Thoracic aorta (tissue), 2 donors: Measurements from ENCODE around the gene SMNDC1. TPM values are rescaled to one million over a fixed set of nuclear protein-coding genes. Genes with fewer than 3 reads are reported as not detected.

Experiments
- ATAC-seq: fragments of 150-250 bp; one replicate; pipeline ENCODE4 v1.8.0; 2017; ENCODE audit warnings: low read depth; ENCODE audit not compliant: insufficient number of reproducible peaks, low FRiP score
- DNase-seq: peaks from one replicate; pipeline ENCODE4 v3.0.0-alpha.2; 2020; ENCODE audit warnings: low spot score
- H3K27ac ChIP-seq, 2 donors: fragments of 200-600 bp; sonication (generic); 1 replicate in 1 of 2; 2 replicates in 1 of 2; pipeline ENCODE4 v1.5.1; 2016; ENCODE audit warnings: mild to moderate bottlenecking in 2 of 2, moderate library complexity in 2 of 2
- H3K27me3 ChIP-seq: fragments of 200-600 bp; sonication (generic); replicated peaks from 2 replicates; pipeline ENCODE4 v1.6.0; 2016; ENCODE audit warnings: mild to moderate bottlenecking; ENCODE audit not compliant: insufficient read depth
- H3K36me3 ChIP-seq: fragments of 200-600 bp; sonication (generic); one replicate; pipeline ENCODE4 v1.5.1; 2016
- H3K4me1 ChIP-seq, 2 donors: fragments of 200-600 bp; sonication (generic); 1 replicate in 1 of 2; 2 replicates in 1 of 2; pipeline versions ENCODE4 v1.5.1 to v1.6.0; 2016; ENCODE audit warnings: low read depth in 2 of 2, mild to moderate bottlenecking in 1 of 2; ENCODE audit not compliant: control insufficient read depth in 1 of 2
- H3K4me3 ChIP-seq: fragments of 200-600 bp; sonication (generic); 2 replicates; pipeline ENCODE4 v1.5.1; 2016; ENCODE audit warnings: mild to moderate bottlenecking
- H3K9me3 ChIP-seq: fragments of 200-600 bp; sonication (generic); 2 replicates; pipeline ENCODE4 v1.5.1; 2016
- CTCF ChIP-seq: fragments of 200-600 bp; sonication (generic); IDR thresholded peaks from one replicate; pipeline ENCODE4 v1.5.1; 2019; ENCODE audit warnings: antibody characterized with exemption
- total RNA-seq, 2 donors: library from RNA; depleted of rRNA; stranded (reverse); fragments of >200 nt; gene quantifications; one replicate each; pipeline versions ENCODE4 v1.1.0 to v1.2.3, GENCODE V29; 2016

Gene SMNDC1
- total RNA-seq, 2 donors from 2014 or later, result 7.2 to 18.6 TPM

DNA sequence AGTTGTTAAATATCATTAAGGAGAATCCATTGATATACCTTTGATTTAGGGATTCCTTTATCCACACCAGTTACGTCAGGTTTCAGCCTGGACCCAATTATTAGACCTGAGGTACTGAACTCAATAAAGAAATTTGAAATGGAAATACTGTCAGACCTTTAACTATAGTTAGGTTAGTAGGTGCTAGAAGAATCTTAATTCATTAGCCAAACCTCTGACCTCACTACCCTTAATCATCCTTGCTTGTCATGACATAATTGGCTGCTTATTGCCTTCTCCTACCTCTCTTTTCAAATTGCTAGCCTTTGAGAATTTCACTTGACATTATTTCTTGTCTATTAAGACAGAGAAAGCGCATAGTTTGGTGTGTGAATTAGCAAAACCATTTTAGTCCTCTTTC is 27.1 kb downstream of the SMNDC1 start:
- H3K27me3 ChIP-seq, result no peaks in the 10 kb centered on the region
- ATAC-seq (no peak), DNase-seq (no peak)
- no peaks in the 10 kb centered on the region for H3K36me3 ChIP-seq
- peaks cover 39 to 80% of the 10 kb centered on the region in 2 donors for H3K4me1 ChIP-seq
- H3K27ac ChIP-seq, result peak overlapping the region in 1 of 2 donors; percentile 17
- no peaks in the 10 kb centered on the region for H3K9me3 ChIP-seq
- no peak overlapping the region for H3K4me3 ChIP-seq
- no peak for TF ChIP-seq CTCF

DNA sequence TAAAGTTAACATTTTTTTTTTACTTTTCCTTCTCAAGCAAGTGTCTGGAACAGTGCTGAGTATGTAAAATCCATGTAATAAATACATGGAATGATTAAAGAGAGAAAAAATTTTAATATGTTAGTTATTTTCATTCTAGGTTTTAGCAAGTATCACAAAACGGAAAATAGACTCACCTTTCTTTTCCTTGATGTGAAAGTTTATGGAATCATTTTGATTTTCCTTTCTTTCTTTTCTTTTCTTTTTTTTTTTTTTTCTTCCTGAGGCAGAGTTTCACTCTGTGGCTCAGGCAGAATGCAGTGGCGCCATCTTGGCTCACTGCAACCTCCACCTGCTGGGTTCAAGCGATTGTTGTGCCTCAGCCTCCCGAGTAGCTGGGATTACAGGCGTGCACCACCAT is 28.1 kb downstream of the SMNDC1 start:
- DNase-seq (no peak), ATAC-seq (no peak)
- no peak for TF ChIP-seq CTCF
- Histone ChIP-seq H3K36me3 (no peaks in the 10 kb centered on the region), H3K4me1 (peaks cover 39 to 76% of the 10 kb centered on the region in 2 donors), H3K27me3 (no peaks in the 10 kb centered on the region), H3K27ac (peak overlapping the region in 1 of 2 donors; percentile 17), H3K9me3 (no peaks in the 10 kb centered on the region), H3K4me3 (no peak overlapping the region)

DNA sequence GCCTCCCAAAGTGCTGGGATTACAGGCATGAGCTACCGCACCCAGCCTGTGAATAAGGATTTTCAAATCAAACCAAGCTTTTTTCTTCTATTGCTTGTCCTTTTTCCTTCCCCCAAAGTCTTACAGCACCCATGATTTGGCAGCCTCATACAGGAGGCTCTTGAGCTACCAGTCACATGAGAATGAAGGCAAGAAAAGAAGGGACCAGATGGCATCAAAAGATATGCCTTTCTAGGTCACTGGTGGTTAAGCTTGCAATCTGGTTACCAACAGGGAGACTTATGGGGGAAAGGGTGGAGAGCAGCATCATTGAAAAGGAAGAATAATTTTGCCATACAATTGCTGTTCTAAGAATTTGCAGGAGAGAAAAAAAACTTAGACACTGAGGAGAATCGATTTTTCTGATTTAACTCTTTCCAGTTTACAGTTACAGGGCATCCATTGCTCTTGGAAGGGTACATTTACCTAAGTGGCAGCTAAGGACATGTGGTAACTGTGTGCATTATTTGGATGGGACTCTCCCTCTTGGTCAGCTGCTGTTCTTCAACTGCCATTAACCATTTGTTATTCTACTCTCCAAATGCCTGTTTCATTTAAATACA is 29.5 kb downstream of the SMNDC1 start:
- H3K9me3 ChIP-seq, result no peaks in the 10 kb centered on the region
- peak overlapping the region; percentile 39 to 63 for H3K27ac ChIP-seq
- no peak for TF ChIP-seq CTCF
- ATAC-seq, result no peak
- no peak overlapping the region for H3K4me3 ChIP-seq
- no peak for DNase-seq
- H3K27me3 ChIP-seq, result no peaks in the 10 kb centered on the region
- no peaks in the 10 kb centered on the region for H3K36me3 ChIP-seq
- peaks cover 45 to 89% of the 10 kb centered on the region in 2 donors for H3K4me1 ChIP-seq

- no peaks in the 10 kb centered on the region for H3K27me3 ChIP-seq
- no peak for TF ChIP-seq CTCF
- H3K4me1 ChIP-seq, result peaks cover 49 to 91% of the 10 kb centered on the region in 2 donors
- ATAC-seq (no peak), DNase-seq (no peak)
- H3K27ac ChIP-seq, result peak overlapping the region; percentile 39 to 63
- H3K4me3 ChIP-seq, result no peak overlapping the region
- H3K9me3 ChIP-seq, result no peaks in the 10 kb centered on the region
- H3K36me3 ChIP-seq, result no peaks in the 10 kb centered on the region
Observed at GRCh38 chr10:110274647-110275046, 30.1 kb downstream of the SMNDC1 start.

- ATAC-seq, result no peak
- DNase-seq, result no peak
- H3K4me1 ChIP-seq, result peaks cover 51 to 94% of the 10 kb centered on the region in 2 donors
Observed at GRCh38 chr10:110274072-110274627, 30.6 kb downstream of the SMNDC1 start.

More at GRCh38 chr10:110274072-110274627, 30.6 kb downstream of the SMNDC1 start:
- H3K27ac ChIP-seq, result peak overlapping the region; percentile 39 to 63
- no peaks in the 10 kb centered on the region for H3K9me3 ChIP-seq
- no peak for TF ChIP-seq CTCF
- H3K4me3 ChIP-seq, result no peak overlapping the region
- H3K27me3 ChIP-seq, result no peaks in the 10 kb centered on the region
- H3K36me3 ChIP-seq, result no peaks in the 10 kb centered on the region
